ENCODE measurements around the gene BCOR. TPM values are rescaled to one million over a fixed set of nuclear protein-coding genes. Genes with fewer than 3 reads are reported as not detected.
A peak's percentile ranks its signal among the peaks of the same experiment; 100 is the strongest.

BCOR gene
- total RNA-seq, 1 experiment from 2014 or later, result 134 TPM

DNA sequence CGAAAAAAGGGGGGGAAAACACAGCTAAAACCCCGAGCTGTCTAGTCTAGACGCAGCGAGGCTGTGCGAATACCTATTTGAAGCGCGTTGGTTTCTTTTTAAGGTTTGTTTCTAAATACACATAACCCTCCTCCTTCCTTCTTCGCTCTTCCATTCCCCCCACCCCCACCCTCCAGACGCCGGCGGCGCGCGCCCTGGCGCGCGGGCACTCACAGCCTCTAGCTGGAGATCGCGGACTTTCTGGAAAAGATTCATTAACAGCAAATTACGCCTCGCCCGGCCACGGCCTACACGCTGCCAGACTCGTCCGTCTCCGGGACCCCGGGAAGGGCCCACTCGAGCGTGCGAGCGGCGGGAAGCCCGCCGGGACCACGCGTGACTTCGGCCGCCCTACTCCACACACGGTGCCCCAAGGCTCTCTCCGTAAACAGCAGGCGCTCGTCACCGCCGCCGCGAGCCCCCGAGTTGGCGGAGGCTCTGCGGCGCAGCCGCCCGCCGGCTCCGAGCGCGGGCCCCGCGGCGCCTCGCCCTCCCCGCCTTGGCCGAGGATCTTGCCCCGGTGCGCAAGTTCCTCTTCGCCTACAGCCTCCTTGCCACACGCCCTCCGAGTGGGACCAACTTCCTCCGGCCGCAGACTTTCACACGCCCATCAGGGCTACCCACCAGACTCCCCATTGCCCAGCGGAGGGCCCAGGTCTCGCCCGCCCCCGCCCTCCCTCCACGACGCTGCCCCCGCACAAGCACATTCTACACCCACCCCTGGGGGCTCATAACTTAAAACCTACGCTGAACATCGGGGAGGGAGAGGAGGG, 2.0 kb downstream of the BCOR start:
- H3K79me2 ChIP-seq (ENCODE audit: insufficient read depth, low read length), result peaks cover 17% of the 10 kb centered on the region
- H3K9ac ChIP-seq (ENCODE audit: extremely low read depth, insufficient read length, low read length), result peak overlapping the region; percentile 32
- no peak overlapping the region for H2BK20ac ChIP-seq (ENCODE audit: low read depth, low read length, poor library complexity, severe bottlenecking)
- H3K79me1 ChIP-seq (ENCODE audit: insufficient read depth, low read depth, low read length, poor library complexity, severe bottlenecking), result no peaks in the 10 kb centered on the region
- H3K27me3 ChIP-seq (ENCODE audit: insufficient read depth, low read length), result peaks cover 22% of the 10 kb centered on the region; the same call in 1 of the 2 replicates
- TF ChIP-seq, protein P1, sequence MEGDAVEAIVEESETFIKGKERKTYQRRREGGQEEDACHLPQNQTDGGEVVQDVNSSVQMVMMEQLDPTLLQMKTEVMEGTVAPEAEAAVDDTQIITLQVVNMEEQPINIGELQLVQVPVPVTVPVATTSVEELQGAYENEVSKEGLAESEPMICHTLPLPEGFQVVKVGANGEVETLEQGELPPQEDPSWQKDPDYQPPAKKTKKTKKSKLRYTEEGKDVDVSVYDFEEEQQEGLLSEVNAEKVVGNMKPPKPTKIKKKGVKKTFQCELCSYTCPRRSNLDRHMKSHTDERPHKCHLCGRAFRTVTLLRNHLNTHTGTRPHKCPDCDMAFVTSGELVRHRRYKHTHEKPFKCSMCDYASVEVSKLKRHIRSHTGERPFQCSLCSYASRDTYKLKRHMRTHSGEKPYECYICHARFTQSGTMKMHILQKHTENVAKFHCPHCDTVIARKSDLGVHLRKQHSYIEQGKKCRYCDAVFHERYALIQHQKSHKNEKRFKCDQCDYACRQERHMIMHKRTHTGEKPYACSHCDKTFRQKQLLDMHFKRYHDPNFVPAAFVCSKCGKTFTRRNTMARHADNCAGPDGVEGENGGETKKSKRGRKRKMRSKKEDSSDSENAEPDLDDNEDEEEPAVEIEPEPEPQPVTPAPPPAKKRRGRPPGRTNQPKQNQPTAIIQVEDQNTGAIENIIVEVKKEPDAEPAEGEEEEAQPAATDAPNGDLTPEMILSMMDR (conservative IDR thresholded peaks at IDR 0.05), result no peak
- no peak overlapping the region for H2BK5ac ChIP-seq (ENCODE audit: insufficient read length, low read length)
- Mint-ChIP-seq H3K36me3 (ENCODE audit: insufficient read depth in 1 of 3, low read depth in 3 of 3) (peaks cover 0 to 11% (median 9%) of the 10 kb centered on the region in 3 experiments; a peak in 6 of 7 replicates), H3K4me3 (peak overlapping the region; percentile 80 to 86), H3K27ac (no peak overlapping the region), H3K27me3 (ENCODE audit: low read depth) (peaks cover 25% of the 10 kb centered on the region), H3K9me3 (peaks cover 45 to 46% of the 10 kb centered on the region in 2 experiments), H3K4me1 (peaks cover 25 to 38% of the 10 kb centered on the region in 2 experiments)
- no peak overlapping the region for H4K91ac ChIP-seq (ENCODE audit: insufficient read length, low read depth, low read length)
- H3K23me2 ChIP-seq (ENCODE audit: insufficient read length, low read depth, low read length, poor library complexity, severe bottlenecking), result peaks cover 38% of the 10 kb centered on the region
- H2BK15ac ChIP-seq (ENCODE audit: low read depth, low read length), result no peak overlapping the region
- H2AFZ ChIP-seq (ENCODE audit: low read length), result no peak overlapping the region
- H3K4me2 ChIP-seq (ENCODE audit: insufficient read depth, insufficient read length, low read length), result peak overlapping the region; percentile 74
- H3K56ac ChIP-seq (ENCODE audit: insufficient read length, low read depth, low read length), result no peak overlapping the region
- no CpG with 5 or more reads among the region's 80 CpGs for WGBS (ENCODE audit: extremely low coverage, insufficient read length, low lambda C conversion rate)
- no peak overlapping the region for H3K23ac ChIP-seq (ENCODE audit: insufficient read length, low read depth, low read length)
- H4K8ac ChIP-seq (replicated peaks; ENCODE audit: insufficient read length, low read depth, low read length), result no peak overlapping the region
- no peak overlapping the region for H2BK12ac ChIP-seq (ENCODE audit: insufficient read length, low read depth, low read length)
- H4K20me1 ChIP-seq (ENCODE audit: control insufficient read depth, insufficient read depth, insufficient read length), result no peaks in the 10 kb centered on the region
- peak; percentile 38 for DNase-seq
- H3K18ac ChIP-seq (ENCODE audit: insufficient read length, low read depth, low read length), result no peak overlapping the region
- no peaks in the 10 kb centered on the region for H3K9me3 ChIP-seq (ENCODE audit: control insufficient read depth, low read depth, low read length)
- H3K14ac ChIP-seq (ENCODE audit: insufficient read depth, low read length), result no peak overlapping the region
- no peak overlapping the region for H3K4ac ChIP-seq (ENCODE audit: low read depth, low read length)
- no peak overlapping the region for H4K5ac ChIP-seq (ENCODE audit: insufficient read length, low read depth, low read length)
- H2AK5ac ChIP-seq (ENCODE audit: insufficient read length, low read length), result no peak overlapping the region
- no peak overlapping the region for H3K27ac ChIP-seq (ENCODE audit: insufficient read length, low read depth, low read length)
- peaks cover 10% of the 10 kb centered on the region; the same call in 1 of the 2 replicates for H3K4me1 ChIP-seq (ENCODE audit: insufficient read depth, low read length)
- H2BK120ac ChIP-seq (ENCODE audit: low read depth, low read length, poor library complexity, severe bottlenecking), result no peak overlapping the region
- no peak overlapping the region for H3T11ph ChIP-seq (ENCODE audit: low read length)

Measured in H9 (cell line).